H9 (cell line): Measurements from ENCODE around the gene FXYD7. TPM values are rescaled to one million over a fixed set of nuclear protein-coding genes. Genes with fewer than 3 reads are reported as not detected.

Experiments
- DNase-seq: peaks from one replicate; pipeline ENCODE4 v3.0.0-alpha.2; 2017
- H2AFZ ChIP-seq: one replicate; pipeline ENCODE4 v1.6.1; 2013; ENCODE audit warnings: mild to moderate bottlenecking, low read length, control low read depth, moderate library complexity
- H2AK5ac ChIP-seq: 2 replicates; pipeline ENCODE4 v1.6.1; 2013; ENCODE audit warnings: low read length, control low read depth, mixed read lengths; ENCODE audit not compliant: insufficient read length
- H2BK120ac ChIP-seq: one replicate; pipeline ENCODE4 v1.6.1; 2013; ENCODE audit warnings: low read depth, mild to moderate bottlenecking, low read length, control low read depth, inconsistent platforms; ENCODE audit not compliant: poor library complexity, severe bottlenecking
- H2BK12ac ChIP-seq: 2 replicates; pipeline ENCODE4 v1.6.1; 2013; ENCODE audit warnings: low read length, control low read depth, mixed read lengths, low read depth; ENCODE audit not compliant: insufficient read length
- H2BK15ac ChIP-seq: 2 replicates; pipeline ENCODE4 v1.6.1; 2013; ENCODE audit warnings: low read depth, low read length, control low read depth
- H2BK20ac ChIP-seq: one replicate; pipeline ENCODE4 v1.6.1; 2013; ENCODE audit warnings: low read depth, mild to moderate bottlenecking, low read length, control low read depth, inconsistent platforms; ENCODE audit not compliant: poor library complexity, severe bottlenecking
- H2BK5ac ChIP-seq: 2 replicates; pipeline ENCODE4 v1.6.1; 2013; ENCODE audit warnings: low read length, control low read depth, mixed read lengths; ENCODE audit not compliant: insufficient read length
- H3K14ac ChIP-seq: 2 replicates; pipeline ENCODE4 v1.6.1; 2013; ENCODE audit warnings: low read length, control low read depth; ENCODE audit not compliant: insufficient read depth
- H3K18ac ChIP-seq: 2 replicates; pipeline ENCODE4 v1.6.1; 2013; ENCODE audit warnings: low read depth, mild to moderate bottlenecking, mixed read lengths, low read length, control low read depth; ENCODE audit not compliant: insufficient read length
- H3K23ac ChIP-seq: 2 replicates; pipeline ENCODE4 v1.6.1; 2013; ENCODE audit warnings: low read length, control low read depth, mixed read lengths, low read depth; ENCODE audit not compliant: insufficient read length
- H3K23me2 ChIP-seq: 2 replicates; pipeline ENCODE4 v1.6.1; 2013; ENCODE audit warnings: low read depth, mild to moderate bottlenecking, mixed read lengths, low read length, control low read depth; ENCODE audit not compliant: insufficient read length, poor library complexity, severe bottlenecking
- H3K27ac ChIP-seq: 2 replicates; pipeline ENCODE4 v1.5.1; 2013; ENCODE audit warnings: low read length, control low read depth, mixed read lengths, low read depth; ENCODE audit not compliant: insufficient read length
- H3K27me3 ChIP-seq: 2 replicates; pipeline ENCODE4 v1.6.1; 2013; ENCODE audit warnings: low read length, control low read depth, inconsistent platforms; ENCODE audit not compliant: insufficient read depth
- H3K4ac ChIP-seq: 2 replicates; pipeline ENCODE4 v1.6.1; 2013; ENCODE audit warnings: low read depth, mild to moderate bottlenecking, control low read depth, inconsistent platforms, low read length, moderate library complexity
- H3K4me1 ChIP-seq: 2 replicates; pipeline ENCODE4 v1.6.1; 2013; ENCODE audit warnings: low read length, control low read depth, inconsistent platforms; ENCODE audit not compliant: insufficient read depth
- H3K4me2 ChIP-seq: 2 replicates; pipeline ENCODE4 v1.6.1; 2013; ENCODE audit warnings: low read length, control low read depth, mixed read lengths; ENCODE audit not compliant: insufficient read length, insufficient read depth
- H3K56ac ChIP-seq: 2 replicates; pipeline ENCODE4 v1.6.1; 2013; ENCODE audit warnings: low read depth, mild to moderate bottlenecking, mixed read lengths, low read length, control low read depth; ENCODE audit not compliant: insufficient read length
- H3K79me1 ChIP-seq: 2 replicates; pipeline ENCODE4 v1.6.1; 2013; ENCODE audit warnings: low read depth, mild to moderate bottlenecking, moderate library complexity, low read length, control low read depth, inconsistent platforms; ENCODE audit not compliant: insufficient read depth, poor library complexity, severe bottlenecking
- H3K79me2 ChIP-seq: 2 replicates; pipeline ENCODE4 v1.6.1; 2013; ENCODE audit warnings: low read length, control low read depth, inconsistent platforms; ENCODE audit not compliant: insufficient read depth
- H3K9ac ChIP-seq: 2 replicates; pipeline ENCODE4 v1.6.1; 2013; ENCODE audit warnings: low read length, control low read depth, mixed read lengths; ENCODE audit not compliant: insufficient read length; ENCODE audit errors: extremely low read depth
- H3K9me3 ChIP-seq: one replicate; pipeline ENCODE4 v1.6.1; 2013; ENCODE audit warnings: low read depth, low read length, inconsistent platforms; ENCODE audit not compliant: control insufficient read depth
- H3T11ph ChIP-seq: one replicate; pipeline ENCODE4 v1.6.1; 2013; ENCODE audit warnings: mild to moderate bottlenecking, low read length, control low read depth, inconsistent platforms
- H4K20me1 ChIP-seq: one replicate; pipeline ENCODE4 v1.6.1; 2013; ENCODE audit not compliant: control insufficient read depth, insufficient read length, insufficient read depth
- H4K5ac ChIP-seq: 2 replicates; pipeline ENCODE4 v1.6.1; 2013; ENCODE audit warnings: low read depth, mild to moderate bottlenecking, mixed read lengths, low read length, control low read depth; ENCODE audit not compliant: insufficient read length
- H4K8ac ChIP-seq: replicated peaks from 2 replicates; pipeline ENCODE4 v1.6.1; 2013; ENCODE audit warnings: low read length, control low read depth, mixed read lengths, low read depth; ENCODE audit not compliant: insufficient read length
- H4K91ac ChIP-seq: 2 replicates; pipeline ENCODE4 v1.6.1; 2013; ENCODE audit warnings: low read depth, mild to moderate bottlenecking, moderate library complexity, mixed read lengths, low read length, control low read depth; ENCODE audit not compliant: insufficient read length
- H3K27ac Mint-ChIP-seq, 3 experiments: 2 replicates in 2 of 3; 3 replicates in 1 of 3; pipeline ENCODE4 v1.8.0; 2020 to 2021; ENCODE audit warnings: mixed read lengths in 3 of 3, mild to moderate bottlenecking in 1 of 3, moderate library complexity in 1 of 3
- H3K27me3 Mint-ChIP-seq: 2 replicates; pipeline ENCODE4 v1.8.0; 2021; ENCODE audit warnings: low read depth, mild to moderate bottlenecking, moderate library complexity, mixed read lengths
- H3K36me3 Mint-ChIP-seq, 3 experiments: 2 replicates in 2 of 3; 3 replicates in 1 of 3; pipeline ENCODE4 v1.8.0; 2020 to 2021; ENCODE audit warnings: low read depth in 3 of 3, mixed read lengths in 3 of 3; ENCODE audit not compliant: insufficient read depth in 1 of 3
- H3K4me1 Mint-ChIP-seq, 2 experiments: 2 replicates each; pipeline ENCODE4 v1.8.0; 2020; ENCODE audit warnings: mixed read lengths in 2 of 2
- H3K4me3 Mint-ChIP-seq, 2 experiments: 2 replicates in 1 of 2; 3 replicates in 1 of 2; pipeline ENCODE4 v1.8.0; 2020 to 2021; ENCODE audit warnings: mild to moderate bottlenecking in 2 of 2, mixed read lengths in 2 of 2, moderate library complexity in 1 of 2
- H3K9me3 Mint-ChIP-seq, 2 experiments: 2 replicates in 1 of 2; 3 replicates in 1 of 2; pipeline ENCODE4 v1.8.0; 2020; ENCODE audit warnings: mild to moderate bottlenecking in 2 of 2, mixed read lengths in 2 of 2, moderate library complexity in 1 of 2
- WGBS: extraction: QIAGEN DNeasy Blood & Tissue Kit; methylation state at CpG from one replicate; pipeline ENCODE4 v1.1.7; 2013; ENCODE audit warnings: missing lambda C conversion rate, low lambda C conversion rate, mixed read lengths; ENCODE audit not compliant: insufficient read length; ENCODE audit errors: extremely low coverage; 5-methylcytosine and 5-hydroxymethylcytosine counted together
- total RNA-seq: library from RNA; stranded (reverse); gene quantifications from 2 replicates; pipeline ENCODE4 v1.2.1, GENCODE V29; 2021
- TF ChIP-seq, protein P1 (sequence below): fragments of 200-600 bp; sonication (generic); conservative IDR thresholded peaks from 3 replicates; pipeline ENCODE4 v1.8.0; 2021; ENCODE audit warnings: antibody characterized with exemption, mild to moderate bottlenecking

FXYD7 gene
- total RNA-seq, 1 experiment from 2014 or later = 9.0 TPM

DNA sequence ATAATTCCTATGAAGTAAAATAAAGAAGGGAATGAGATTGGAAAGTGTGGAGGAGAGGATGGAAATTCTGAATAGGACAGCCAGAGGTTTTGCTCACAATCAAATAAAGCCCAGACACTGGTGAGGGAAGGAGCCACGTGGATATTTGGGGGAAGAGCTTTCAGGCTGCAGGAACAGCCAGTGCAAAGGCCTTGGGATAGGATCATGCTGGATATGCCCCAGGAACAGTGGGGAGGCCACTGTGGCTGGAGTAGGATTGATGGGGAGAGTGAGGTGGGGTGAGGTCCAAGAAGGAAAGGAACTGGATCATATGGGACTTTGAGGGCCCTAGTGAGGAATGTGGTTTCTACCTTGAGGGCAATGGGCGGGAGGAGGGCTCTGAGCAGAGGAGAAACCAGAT, 7.4 kb downstream of the FXYD7 start:
- Histone ChIP-seq H3K14ac (no peak overlapping the region), H3K9me3 (no peaks in the 10 kb centered on the region), H2BK20ac (no peak overlapping the region), H2BK5ac (no peak overlapping the region), H2BK120ac (no peak overlapping the region), H4K20me1 (no peaks in the 10 kb centered on the region), H4K5ac (no peak overlapping the region), H3K27me3 (no peaks in the 10 kb centered on the region), H3K56ac (no peak overlapping the region), H3K4ac (no peak overlapping the region), H2AFZ (no peak overlapping the region), H3K23me2 (peaks cover 19% of the 10 kb centered on the region), H3K79me1 (no peaks in the 10 kb centered on the region), H2BK12ac (no peak overlapping the region), H3K4me1 (peaks cover 10% of the 10 kb centered on the region; the same call in 1 of the 2 replicates), H4K91ac (no peak overlapping the region), H3K18ac (no peak overlapping the region), H3K27ac (no peak overlapping the region), H3K4me2 (no peak overlapping the region), H4K8ac (no peak overlapping the region), H3K79me2 (no peaks in the 10 kb centered on the region), H3K9ac (no peak overlapping the region), H2BK15ac (no peak overlapping the region), H2AK5ac (no peak overlapping the region), H3T11ph (no peak overlapping the region), H3K23ac (no peak overlapping the region)
- peaks cover 0 to 10% (median 2%) of the 10 kb centered on the region in 3 experiments; a peak in 4 of 7 replicates for H3K36me3 Mint-ChIP-seq
- H3K27me3 Mint-ChIP-seq = peaks cover 2% of the 10 kb centered on the region
- peaks cover 38 to 43% of the 10 kb centered on the region in 2 experiments for H3K4me1 Mint-ChIP-seq
- no CpG with 5 or more reads among the region's 2 CpGs for WGBS
- H3K9me3 Mint-ChIP-seq = no peaks in the 10 kb centered on the region; a peak in 1 of 5 replicates
- TF ChIP-seq, protein P1, sequence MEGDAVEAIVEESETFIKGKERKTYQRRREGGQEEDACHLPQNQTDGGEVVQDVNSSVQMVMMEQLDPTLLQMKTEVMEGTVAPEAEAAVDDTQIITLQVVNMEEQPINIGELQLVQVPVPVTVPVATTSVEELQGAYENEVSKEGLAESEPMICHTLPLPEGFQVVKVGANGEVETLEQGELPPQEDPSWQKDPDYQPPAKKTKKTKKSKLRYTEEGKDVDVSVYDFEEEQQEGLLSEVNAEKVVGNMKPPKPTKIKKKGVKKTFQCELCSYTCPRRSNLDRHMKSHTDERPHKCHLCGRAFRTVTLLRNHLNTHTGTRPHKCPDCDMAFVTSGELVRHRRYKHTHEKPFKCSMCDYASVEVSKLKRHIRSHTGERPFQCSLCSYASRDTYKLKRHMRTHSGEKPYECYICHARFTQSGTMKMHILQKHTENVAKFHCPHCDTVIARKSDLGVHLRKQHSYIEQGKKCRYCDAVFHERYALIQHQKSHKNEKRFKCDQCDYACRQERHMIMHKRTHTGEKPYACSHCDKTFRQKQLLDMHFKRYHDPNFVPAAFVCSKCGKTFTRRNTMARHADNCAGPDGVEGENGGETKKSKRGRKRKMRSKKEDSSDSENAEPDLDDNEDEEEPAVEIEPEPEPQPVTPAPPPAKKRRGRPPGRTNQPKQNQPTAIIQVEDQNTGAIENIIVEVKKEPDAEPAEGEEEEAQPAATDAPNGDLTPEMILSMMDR = no peak
- peak overlapping the region in 1 of 2 experiments; percentile 10; a peak in 2 of 5 replicates for H3K4me3 Mint-ChIP-seq
- DNase-seq = no peak
- peak overlapping the region in 2 of 3 experiments; percentile 9 to 55; a peak in 2 of 7 replicates for H3K27ac Mint-ChIP-seq
